ENCODE measurements around the gene STEAP3. TPM values are rescaled to one million over a fixed set of nuclear protein-coding genes. Genes with fewer than 3 reads are reported as not detected.
"Not testable (repeated sequence)": the region's sequence is repeated elsewhere in the genome, so short reads cannot be mapped to it uniquely, and the experiment has no call there.

STEAP3 gene
- polyA plus RNA-seq, 5 donors, result 1.8 to 4.4 (median 2.8) TPM

- no peak for DNase-seq
These were observed 38.0 kb downstream of the STEAP3 start for GRCh38 chr2:119261493-119262225.

GRCh38 chr2:119263025-119263424 lies 39.4 kb downstream of the STEAP3 start:
- DNase-seq, result no peak

GRCh38 chr2:119263656-119264055 lies 40.0 kb downstream of the STEAP3 start:
- no peak for DNase-seq

- no peak for DNase-seq
These were observed 41.4 kb downstream of the STEAP3 start for GRCh38 chr2:119264781-119265692.

- no peak for DNase-seq
These were observed 42.0 kb downstream of the STEAP3 start for GRCh38 chr2:119265693-119266066.

- no peak for DNase-seq
These were observed 42.5 kb downstream of the STEAP3 start for GRCh38 chr2:119266091-119266589.

- DNase-seq, result no peak
These were observed 44.0 kb downstream of the STEAP3 start for GRCh38 chr2:119267604-119268003.

GRCh38 chr2:119276864-119277263 lies 53.2 kb downstream of the STEAP3 start:
- no peak for DNase-seq

GRCh38 chr2:119278385-119278784 lies 54.8 kb downstream of the STEAP3 start:
- DNase-seq, result not testable (repeated sequence)

GRCh38 chr2:119278946-119279345 lies 55.3 kb downstream of the STEAP3 start:
- DNase-seq, result no peak

DNA sequence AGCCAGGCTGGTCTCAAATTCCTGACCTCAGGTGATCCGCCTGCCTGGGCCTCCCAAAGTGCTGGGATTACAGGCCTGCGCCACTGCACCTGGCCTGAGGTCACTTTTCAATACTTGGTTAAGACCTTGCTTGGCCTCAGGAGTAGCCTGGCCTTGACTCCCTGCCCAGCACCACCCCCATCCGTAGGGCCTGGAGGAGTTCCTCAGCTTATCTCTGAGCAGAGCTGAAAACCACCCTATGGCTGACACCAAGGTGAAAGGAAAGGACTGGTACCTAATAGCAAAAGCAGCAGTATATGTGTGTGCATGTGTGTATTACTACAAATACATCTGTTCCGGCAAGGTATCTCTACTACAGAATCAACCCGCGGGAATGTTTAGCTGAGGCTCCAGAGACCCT lies 56.0 kb downstream of the STEAP3 start:
- no peak for DNase-seq

DNA sequence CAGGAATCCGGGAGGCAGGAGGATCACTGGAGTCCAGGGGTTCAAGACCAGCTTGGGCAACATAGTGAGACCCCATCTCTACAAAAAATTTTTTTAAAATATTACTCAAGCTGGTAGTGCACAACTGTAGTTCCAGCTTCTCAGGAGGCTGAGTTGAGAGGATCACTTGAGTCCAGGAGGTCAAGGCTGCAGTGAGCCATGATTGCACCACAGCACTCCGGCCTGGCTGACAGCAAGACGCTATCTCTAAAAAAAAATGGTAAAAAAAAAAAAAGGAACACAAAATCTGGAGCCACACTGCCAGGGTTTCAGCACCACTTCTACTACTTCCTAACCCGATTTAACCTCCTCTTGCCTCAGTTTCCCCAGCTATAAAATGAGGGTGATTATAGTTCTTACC lies 57.0 kb downstream of the STEAP3 start:
- no peak for DNase-seq

DNA sequence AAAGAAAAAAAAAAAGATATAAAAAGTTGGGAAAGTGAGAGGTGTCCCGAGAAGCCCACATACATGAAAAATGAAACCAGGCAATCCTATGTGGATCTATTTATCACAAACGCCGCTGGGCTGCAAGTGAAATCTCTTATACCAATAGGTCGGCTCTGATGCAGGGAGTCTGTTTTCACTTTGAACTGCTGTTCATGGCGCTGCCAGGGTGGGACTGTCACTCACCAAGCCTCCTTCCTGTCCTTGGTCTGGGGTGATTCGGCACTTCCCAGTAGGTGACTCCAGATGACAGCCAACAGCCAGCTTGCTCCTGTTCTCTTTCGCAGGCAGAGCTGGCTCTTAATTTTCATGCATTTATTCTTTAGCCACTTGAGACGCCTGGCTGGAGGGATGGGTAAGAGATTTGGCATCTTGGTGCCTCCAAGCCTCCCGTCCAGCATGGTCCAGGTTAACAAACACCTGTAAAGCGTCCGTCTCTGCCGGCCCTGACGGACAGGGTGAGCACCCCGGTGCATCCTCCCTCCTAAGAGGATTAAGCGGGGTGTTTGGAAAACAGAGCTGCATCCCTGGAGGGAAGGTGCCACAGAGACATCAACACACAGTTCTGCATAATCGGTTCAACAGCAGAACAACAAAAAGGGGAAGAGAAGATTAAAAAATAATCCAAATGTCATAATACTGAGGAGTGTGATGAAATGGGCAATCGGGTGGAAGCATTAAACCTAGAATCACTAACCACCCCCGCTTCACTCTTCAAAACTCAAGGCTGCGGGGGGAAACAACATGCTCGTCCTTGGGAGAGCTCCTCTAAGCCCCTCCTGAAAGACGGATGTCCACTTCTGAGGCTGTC lies 58.7 kb downstream of the STEAP3 start:
- DNase-seq, result no peak

DNA sequence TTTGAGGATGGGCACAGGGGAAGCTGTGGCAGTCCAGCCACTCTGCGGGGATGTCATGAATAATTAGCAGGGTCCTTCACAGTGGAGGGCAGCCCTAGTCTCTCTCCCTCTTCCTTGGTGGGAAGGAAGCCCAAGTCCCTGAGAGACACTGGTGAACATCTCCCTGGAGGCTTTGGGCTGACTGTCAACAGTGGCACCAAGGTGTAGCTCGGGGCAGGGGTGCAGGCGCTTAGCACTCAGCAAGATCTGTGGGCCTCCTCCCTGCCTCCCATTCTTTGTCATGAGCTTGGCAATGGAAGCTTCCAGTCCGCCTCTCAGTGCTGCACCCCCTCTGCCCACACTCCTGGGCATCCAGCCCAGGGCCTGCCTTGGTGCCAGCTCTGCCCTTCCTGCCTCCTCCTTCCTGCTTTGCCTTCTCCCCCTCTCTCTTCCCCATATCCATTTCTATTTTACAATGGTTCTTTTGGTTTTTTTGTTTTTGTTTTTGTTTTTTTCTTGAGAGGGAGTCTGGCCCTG lies 59.4 kb downstream of the STEAP3 start:
- DNase-seq, result no peak

DNA sequence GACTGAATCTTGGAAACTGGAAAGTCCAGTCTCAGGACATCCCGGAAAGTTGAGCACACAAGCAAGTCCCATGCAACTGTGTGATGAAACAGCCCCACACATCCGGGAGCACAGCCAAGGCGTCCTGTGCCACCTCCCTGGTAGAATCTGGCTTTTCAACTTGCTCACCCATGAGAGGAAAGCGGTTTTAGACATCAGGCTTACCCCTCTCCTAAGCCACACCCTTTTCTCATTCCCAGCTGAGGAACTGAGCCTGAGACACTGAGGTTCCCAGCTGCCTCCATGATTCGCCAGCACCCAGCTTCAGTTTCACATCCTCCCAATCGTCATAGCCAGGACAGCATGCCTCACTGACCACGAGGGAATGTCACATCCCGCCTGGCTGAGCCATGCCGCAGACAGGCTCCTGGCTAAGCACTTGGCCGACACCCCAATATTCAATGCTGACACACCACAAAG lies 60.3 kb downstream of the STEAP3 start:
- no peak for DNase-seq

- no peak for DNase-seq
These were observed 63.0 kb downstream of the STEAP3 start for GRCh38 chr2:119286661-119287060.

DNA sequence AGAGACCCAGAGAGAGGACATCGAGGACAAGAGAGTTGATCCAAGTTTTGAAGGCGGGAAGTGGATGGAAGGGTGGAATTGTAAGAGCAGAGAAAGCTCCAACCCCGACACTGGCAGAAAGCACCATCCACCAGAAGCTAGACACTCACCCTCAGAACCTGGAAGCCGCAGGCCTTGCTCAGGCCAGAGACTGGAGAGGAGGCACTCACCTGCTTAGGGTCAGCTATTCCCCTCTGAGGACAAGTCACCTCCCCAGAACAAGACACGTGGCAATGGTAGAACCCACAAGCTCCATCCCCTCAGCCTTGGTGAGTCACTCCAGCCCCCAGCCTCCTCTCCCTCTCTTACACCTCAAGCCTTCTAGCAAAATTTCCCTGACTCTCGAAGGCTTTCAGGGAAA lies 64.9 kb downstream of the STEAP3 start:
- DNase-seq, result no peak

DNA sequence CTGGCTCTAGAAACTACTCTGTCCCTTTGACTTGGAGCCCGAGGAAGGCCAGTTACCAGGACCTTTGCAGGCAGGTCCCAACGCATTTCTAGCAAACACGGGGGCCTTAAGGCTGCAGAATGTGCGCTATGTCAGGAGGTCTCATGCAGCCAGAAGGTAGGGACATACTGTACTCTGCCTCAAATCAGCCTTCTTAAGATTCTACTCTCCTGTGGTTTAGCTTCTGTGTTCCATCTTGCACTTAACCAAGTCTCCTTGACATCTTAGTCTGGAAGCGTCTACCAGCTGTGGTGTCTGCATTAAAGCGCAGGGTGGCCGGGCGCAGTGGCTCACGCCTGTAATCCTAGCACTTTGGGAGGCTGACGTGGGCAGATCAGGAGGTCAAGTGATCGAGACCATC lies 65.5 kb downstream of the STEAP3 start:
- no peak for DNase-seq

DNA sequence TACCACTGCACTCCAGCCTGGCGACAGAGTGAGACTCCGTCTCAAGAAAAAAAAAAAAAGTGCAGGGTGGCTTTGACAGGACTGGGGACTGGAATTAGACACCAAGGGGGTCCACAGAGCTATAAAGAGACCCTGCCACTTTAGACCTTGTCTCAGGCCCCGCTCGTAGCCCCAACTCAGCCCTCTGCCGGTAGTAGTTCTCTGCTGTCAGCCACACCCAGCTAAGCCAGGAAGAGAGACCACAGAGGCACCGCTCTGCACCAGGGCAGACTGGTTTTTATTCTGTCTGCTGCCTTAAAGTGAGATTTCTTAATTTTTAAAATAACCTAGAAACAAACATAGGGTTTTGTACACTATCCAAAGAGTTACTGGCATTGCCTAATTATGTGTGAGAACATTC lies 66.0 kb downstream of the STEAP3 start:
- DNase-seq, result no peak

DNA sequence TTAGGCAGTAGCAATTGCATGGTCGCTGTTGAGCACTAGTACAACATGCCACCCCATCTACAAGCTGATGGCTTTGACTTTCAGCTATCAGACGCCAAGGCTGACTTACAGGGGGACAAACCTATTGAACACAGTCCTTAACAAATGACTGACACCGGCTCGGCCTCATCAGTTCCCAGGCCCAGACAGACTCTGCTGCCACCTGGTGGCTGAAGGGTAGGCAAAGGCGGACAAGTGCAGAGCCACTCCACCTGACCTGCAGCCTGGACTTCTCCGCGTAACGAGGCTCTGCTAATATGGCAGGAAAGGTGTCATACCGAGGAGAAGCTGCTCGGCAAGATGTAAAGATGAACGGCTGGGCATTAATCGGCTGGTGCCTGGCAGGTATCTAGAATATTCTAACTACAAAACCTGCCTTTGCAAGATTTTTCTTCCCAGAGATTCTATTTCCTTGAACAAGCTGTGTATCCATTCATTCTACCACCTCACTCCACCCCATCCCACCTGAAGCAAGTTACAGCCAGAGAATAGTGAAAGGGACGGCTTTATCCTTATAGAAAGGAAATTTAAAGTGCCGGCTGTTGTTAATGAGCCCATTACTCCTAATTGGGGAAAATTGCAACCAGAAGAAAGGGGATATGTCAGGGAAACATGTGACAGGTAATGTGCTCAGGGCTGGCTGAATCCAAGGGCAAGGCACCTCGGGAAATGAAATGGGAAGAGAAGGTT lies 67.4 kb downstream of the STEAP3 start:
- peak in 1 of 2 donors; percentile 47 for DNase-seq

Data from right lung (tissue), 5 donors.